GM10266 (cell line): ENCODE data around the gene GRK3.

Experiments
- DNase-seq: peaks from one replicate; pipeline ENCODE4 v3.0.0; 2012; ENCODE audit errors: extremely low spot score
- CTCF ChIP-seq: IDR thresholded peaks from 2 replicates; pipeline ENCODE4 v1.5.1; 2012; ENCODE audit warnings: mild to moderate bottlenecking, low read depth; ENCODE audit not compliant: control insufficient read depth, insufficient read depth; ENCODE audit errors: missing control alignments

GRK3 gene

GRCh38 chr22:25763239-25763777 lies 198.8 kb downstream of the GRK3 start:
- DNase-seq: no peak

GRCh38 chr22:25764270-25765015 lies 200.0 kb downstream of the GRK3 start:
- no peak for DNase-seq
- no peak for TF ChIP-seq CTCF

More at GRCh38 chr22:25763239-25763777, 198.8 kb downstream of the GRK3 start:
- TF ChIP-seq CTCF: no peak

- no peak for DNase-seq
- no peak for TF ChIP-seq CTCF
Measured at GRCh38 chr22:25765016-25765367, 200.5 kb downstream of the GRK3 start.

- no peak for TF ChIP-seq CTCF
Measured at GRCh38 chr22:25765801-25766200, 201.3 kb downstream of the GRK3 start.

GRCh38 chr22:25766418-25766817 lies 201.9 kb downstream of the GRK3 start:
- DNase-seq: no peak
- TF ChIP-seq CTCF: no peak

More at GRCh38 chr22:25765801-25766200, 201.3 kb downstream of the GRK3 start:
- DNase-seq: no peak

GRCh38 chr22:25770333-25770732 lies 205.9 kb downstream of the GRK3 start:
- no peak for TF ChIP-seq CTCF
- no peak for DNase-seq

- no peak for DNase-seq
- no peak for TF ChIP-seq CTCF
Measured at GRCh38 chr22:25772288-25772687, 207.8 kb downstream of the GRK3 start.
